Adrenal gland (tissue), 12 donors: ENCODE measurements around the gene FGF21. TPM values are rescaled to one million over a fixed set of nuclear protein-coding genes. Genes with fewer than 3 reads are reported as not detected.

Experiments used
- DNase-seq, 7 donors: peaks; one replicate each; pipeline ENCODE4 v3.0.0-alpha.2; 2019 to 2020
- H3K27ac ChIP-seq, 5 donors: fragments of 200-600 bp; sonication (generic) in 4 of 5; 1 replicate in 3 of 5; 2 replicates in 2 of 5; pipeline versions ENCODE4 v1.5.1 to v1.8.0; 2016 to 2020; ENCODE audit warnings: mild to moderate bottlenecking in 1 of 5
- H3K27me3 ChIP-seq: fragments of 200-600 bp; 2 replicates; pipeline ENCODE4 v1.8.0; 2021
- H3K36me3 ChIP-seq, 2 donors: fragments of 200-600 bp; replicated peaks in 1 of 2; 1 replicate in 1 of 2; 2 replicates in 1 of 2; pipeline versions ENCODE4 v1.5.1 to v1.8.0; 2018 to 2022
- H3K4me1 ChIP-seq, 2 donors: fragments of 200-600 bp; replicated peaks in 1 of 2; 1 replicate in 1 of 2; 2 replicates in 1 of 2; pipeline versions ENCODE4 v1.5.1 to v1.8.0; 2018 to 2021
- H3K4me3 ChIP-seq, 4 donors: fragments of 200-600 bp; sonication (generic) in 3 of 4; one replicate each; pipeline ENCODE4 v1.5.1; 2016 to 2018
- H3K9me3 ChIP-seq, 3 donors: fragments of 200-600 bp; sonication (generic) in 1 of 3; replicated peaks in 1 of 3; 1 replicate in 2 of 3; 2 replicates in 1 of 3; pipeline versions ENCODE4 v1.5.1 to v1.8.0; 2016 to 2021
- POLR2A ChIP-seq, 2 donors: fragments of 450-650 bp; IDR thresholded peaks; one replicate each; pipeline ENCODE4 v1.6.1; 2017; ENCODE audit warnings: antibody characterized with exemption in 2 of 2, mild to moderate bottlenecking in 2 of 2, moderate library complexity in 1 of 2
- WGBS, 4 donors: extraction: QIAGEN DNeasy Blood & Tissue Kit in 2 of 4; methylation state at CpG; one replicate each; pipeline versions ENCODE4 v1.1.5 to v1.1.7; 2013 to 2017; 5-methylcytosine and 5-hydroxymethylcytosine counted together
- intact Hi-C, 2 donors: fragments of 100-400 bp; cut with DNase I; formaldehyde crosslinking; loops; one replicate each; pipeline versions ENCODE4 v1.14.1 to v1.15.0; 2022 to 2023
- polyA plus RNA-seq, 3 donors: library from polyadenylated mRNA; stranded (reverse); fragments of 200-250 nt in 2 of 3; fragments of 350-450 nt in 1 of 3; fragmentation: Illumina TruSeq in 1 of 3; extraction: RNeasy Lipid Tissue Mini Kit (QIAGEN cat#74804) in 1 of 3; gene quantifications; one replicate each; pipeline ENCODE4 v1.2.3, GENCODE V29; 2013 to 2014
- total RNA-seq, 9 donors: library from RNA; depleted of rRNA in 4 of 9; stranded (reverse); fragments of >200 nt in 4 of 9; fragments of 120-200 nt in 1 of 9; fragmentation: NEBNext Ultra II Directional in 1 of 9; extraction: Animal tissue kit (Norgen Biotek cat#: 25700) in 1 of 9; gene quantifications; one replicate each; pipeline versions ENCODE4 v1.1.0 to v1.2.4, GENCODE V29; 2013 to 2023
- TF ChIP-seq, protein P1 (sequence below), 6 experiments: fragments of 450-650 bp in 4 of 6; fragments of 200-600 bp in 2 of 6; sonication (generic) in 1 of 6; IDR thresholded peaks; 1 replicate in 5 of 6; 2 replicates in 1 of 6; pipeline versions ENCODE4 v1.5.1 to v1.8.0; 2016 to 2021; ENCODE audit warnings: antibody characterized with exemption in 6 of 6, mild to moderate bottlenecking in 2 of 6, moderate library complexity in 1 of 6
- donor health status: healthy with polysubstance abuse.
- donor health status: Bipolar disorder and iron deficiency.
- donor health status: DM: yes; HTN: yes; CAD: no.
- donor health status: DM: no; HTN: no; CAD: no.
- donor health status: DM: no; HTN: no; CAD: no.
- donor health status: DM: yes; HTN: yes; CAD: no.

The FGF21 gene
- total and polyA plus RNA-seq, 12 donors, result not detected

DNA sequence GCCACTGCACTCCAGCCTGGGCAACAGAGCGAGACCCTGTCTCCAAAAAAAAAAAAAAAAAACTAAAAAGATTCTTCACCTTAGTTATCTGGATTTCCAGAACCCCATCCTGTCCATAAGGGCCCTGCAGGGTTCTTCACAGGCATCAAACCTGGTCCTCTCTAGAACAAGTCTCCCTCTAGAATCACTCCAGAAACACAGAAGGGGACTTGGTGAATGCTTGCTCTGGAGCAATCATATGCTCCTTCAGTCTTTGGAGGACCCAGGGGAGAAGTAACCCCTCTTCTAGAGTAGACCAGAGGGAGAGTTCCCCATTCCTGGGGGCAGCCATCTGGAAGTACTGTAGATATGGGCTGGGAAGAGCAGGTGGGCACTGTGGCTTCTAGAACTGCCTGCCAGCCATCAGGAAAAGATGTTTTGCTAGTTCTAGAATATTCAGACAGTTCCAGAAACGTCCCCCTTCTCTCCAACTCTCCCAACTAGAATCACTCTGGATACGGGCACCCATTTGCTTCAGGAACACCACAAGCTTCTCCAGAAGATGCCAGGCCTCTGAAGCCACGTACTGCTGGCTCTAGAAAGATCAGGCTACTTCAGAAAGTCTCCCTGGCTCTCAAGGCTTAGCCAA lies 5.6 kb upstream of the FGF21 start:
- no peak for TF ChIP-seq POLR2A (IDR thresholded peaks at IDR 0.05)
- TF ChIP-seq, protein P1, sequence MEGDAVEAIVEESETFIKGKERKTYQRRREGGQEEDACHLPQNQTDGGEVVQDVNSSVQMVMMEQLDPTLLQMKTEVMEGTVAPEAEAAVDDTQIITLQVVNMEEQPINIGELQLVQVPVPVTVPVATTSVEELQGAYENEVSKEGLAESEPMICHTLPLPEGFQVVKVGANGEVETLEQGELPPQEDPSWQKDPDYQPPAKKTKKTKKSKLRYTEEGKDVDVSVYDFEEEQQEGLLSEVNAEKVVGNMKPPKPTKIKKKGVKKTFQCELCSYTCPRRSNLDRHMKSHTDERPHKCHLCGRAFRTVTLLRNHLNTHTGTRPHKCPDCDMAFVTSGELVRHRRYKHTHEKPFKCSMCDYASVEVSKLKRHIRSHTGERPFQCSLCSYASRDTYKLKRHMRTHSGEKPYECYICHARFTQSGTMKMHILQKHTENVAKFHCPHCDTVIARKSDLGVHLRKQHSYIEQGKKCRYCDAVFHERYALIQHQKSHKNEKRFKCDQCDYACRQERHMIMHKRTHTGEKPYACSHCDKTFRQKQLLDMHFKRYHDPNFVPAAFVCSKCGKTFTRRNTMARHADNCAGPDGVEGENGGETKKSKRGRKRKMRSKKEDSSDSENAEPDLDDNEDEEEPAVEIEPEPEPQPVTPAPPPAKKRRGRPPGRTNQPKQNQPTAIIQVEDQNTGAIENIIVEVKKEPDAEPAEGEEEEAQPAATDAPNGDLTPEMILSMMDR (IDR thresholded peaks at IDR 0.05), result no peak
- no peak overlapping the region for H3K27ac ChIP-seq
- DNase-seq, result no peak
- H3K4me3 ChIP-seq, result no peak overlapping the region
- no peaks in the 10 kb centered on the region for H3K36me3 ChIP-seq
- intact Hi-C loops, result no loop called here
- H3K4me1 ChIP-seq, result peaks cover 5 to 21% of the 10 kb centered on the region in 2 donors
- 76 to 86% (median 81%) methylated on average over 4 of the region's 4 CpGs for WGBS, 4 donors
- H3K27me3 ChIP-seq, result no peaks in the 10 kb centered on the region
- no peaks in the 10 kb centered on the region for H3K9me3 ChIP-seq

DNA sequence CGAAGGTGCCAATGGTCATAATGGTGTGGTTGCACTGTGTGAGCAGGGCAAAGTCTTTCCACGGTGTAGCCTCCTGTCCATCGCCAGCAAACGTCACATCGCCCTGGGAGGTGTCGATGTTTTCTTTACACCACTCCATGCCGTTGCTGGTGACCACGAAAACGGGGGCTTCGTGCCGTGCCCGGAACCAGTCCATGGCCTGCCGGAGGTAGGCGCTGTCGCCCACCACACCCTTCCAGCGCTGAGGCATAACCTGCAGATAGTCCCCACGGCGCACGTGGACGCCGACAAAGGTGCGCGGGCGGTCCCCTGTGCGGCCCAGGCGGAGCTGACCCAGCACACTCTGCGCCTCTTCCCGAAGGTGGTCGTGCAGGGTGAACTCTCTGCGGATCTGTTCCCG lies 5.0 kb upstream of the FGF21 start:
- TF ChIP-seq, protein P1 (IDR thresholded peaks at IDR 0.05), result no peak
- no peak for TF ChIP-seq POLR2A (IDR thresholded peaks at IDR 0.05)
- no peak overlapping the region for H3K4me3 ChIP-seq
- intact Hi-C loops, result no loop called here
- H3K9me3 ChIP-seq, result no peaks in the 10 kb centered on the region
- no peaks in the 10 kb centered on the region for H3K36me3 ChIP-seq
- H3K4me1 ChIP-seq, result peaks cover 5 to 21% of the 10 kb centered on the region in 2 donors
- no peak overlapping the region for H3K27ac ChIP-seq
- DNase-seq, result no peak
- H3K27me3 ChIP-seq, result no peaks in the 10 kb centered on the region
- WGBS, 4 donors, result 94 to 97% (median 96%) methylated on average over 28 to 31 of the region's 31 CpGs

DNA sequence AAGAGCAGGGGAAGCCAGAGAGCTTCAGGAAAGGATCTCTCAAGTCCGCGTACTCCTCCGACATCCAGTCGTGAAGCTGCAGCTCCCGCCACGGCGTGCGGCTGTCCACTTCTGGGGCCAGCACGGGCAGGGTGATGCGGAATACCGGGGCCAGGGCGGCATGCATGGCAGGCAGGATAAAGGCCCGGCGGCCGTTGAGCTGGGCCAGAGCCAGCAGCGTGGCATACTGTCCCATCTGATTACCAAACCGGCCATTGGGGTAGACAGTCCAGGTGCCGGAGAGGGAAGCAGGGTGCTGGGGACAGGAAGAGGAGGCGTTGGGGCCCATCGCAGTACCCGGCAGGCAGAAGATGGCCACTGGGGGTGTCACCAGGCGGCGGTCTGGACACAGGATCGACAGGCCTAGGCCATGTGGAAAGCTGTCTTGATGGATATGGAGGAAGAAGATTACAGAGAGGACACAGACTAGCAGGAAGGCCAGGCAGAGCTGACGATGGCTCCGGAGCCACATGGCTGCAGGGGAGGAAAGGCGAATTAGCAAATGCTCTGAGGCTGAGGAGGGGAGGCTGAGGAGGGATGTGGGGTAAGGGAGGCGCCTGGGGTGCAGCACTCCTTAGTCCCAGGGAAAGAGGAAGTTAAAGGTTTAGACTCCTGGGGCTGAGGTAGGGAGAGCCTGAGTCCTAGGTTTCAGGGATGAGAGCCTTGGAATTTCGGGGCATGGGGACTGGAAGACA lies 4.4 kb upstream of the FGF21 start:
- H3K4me1 ChIP-seq, result peaks cover 5 to 21% of the 10 kb centered on the region in 2 donors
- H3K4me3 ChIP-seq, result no peak overlapping the region
- no peak overlapping the region for H3K27ac ChIP-seq
- H3K9me3 ChIP-seq, result no peaks in the 10 kb centered on the region
- intact Hi-C loops, result no loop called here
- 85 to 92% (median 90%) methylated on average over 28 to 29 of the region's 29 CpGs for WGBS, 4 donors
- no peak for DNase-seq
- H3K27me3 ChIP-seq, result no peaks in the 10 kb centered on the region
- TF ChIP-seq POLR2A (IDR thresholded peaks at IDR 0.05), result no peak
- TF ChIP-seq, protein P1 (IDR thresholded peaks at IDR 0.05), result no peak
- no peaks in the 10 kb centered on the region for H3K36me3 ChIP-seq

DNA sequence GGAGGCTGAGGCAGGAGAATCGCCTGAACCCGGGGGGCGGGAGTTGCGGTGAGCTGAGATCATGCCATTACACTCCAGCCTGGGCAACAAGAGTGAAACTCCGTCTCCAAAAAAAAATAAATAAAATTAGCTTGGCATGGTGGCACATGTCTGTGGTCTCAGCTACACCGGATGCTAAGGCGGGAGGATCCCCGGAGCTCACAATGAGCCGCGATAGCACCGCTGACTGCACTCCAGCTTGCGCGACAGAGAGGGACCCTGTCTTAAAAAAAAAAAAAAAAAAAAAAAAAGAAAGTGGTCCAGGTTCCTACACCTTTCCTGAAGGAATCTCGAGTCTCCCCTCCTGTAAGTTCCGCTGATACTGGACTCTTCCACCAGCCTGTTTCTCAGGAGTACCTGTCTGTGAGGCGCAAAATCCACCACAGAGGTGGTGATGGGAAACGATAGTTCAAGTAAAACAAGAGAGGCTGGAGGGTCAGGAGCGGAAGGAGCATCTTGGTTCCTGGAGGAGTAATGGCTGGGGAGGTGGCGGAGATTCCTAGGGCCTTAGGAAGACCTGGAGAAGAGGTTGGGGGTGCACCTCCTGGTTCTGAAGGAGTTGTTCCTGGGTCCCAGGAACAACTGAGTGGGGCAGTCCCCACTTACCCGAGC lies 3.4 kb upstream of the FGF21 start:
- peak overlapping the region in 2 of 5 donors; percentile 26 to 59 for H3K27ac ChIP-seq

More for the DNA sequence above, 3.4 kb upstream of the FGF21 start:
- intact Hi-C loops, result no loop called here
- no peaks in the 10 kb centered on the region for H3K36me3 ChIP-seq
- TF ChIP-seq POLR2A (IDR thresholded peaks at IDR 0.05), result no peak
- TF ChIP-seq, protein P1 (IDR thresholded peaks at IDR 0.05), result no peak
- peak overlapping the region in 2 of 4 donors; percentile 3 to 47 for H3K4me3 ChIP-seq
- no peaks in the 10 kb centered on the region for H3K27me3 ChIP-seq
- H3K9me3 ChIP-seq, result no peaks in the 10 kb centered on the region
- 30 to 56% (median 46%) methylated on average over 18 to 20 of the region's 20 CpGs for WGBS, 4 donors
- no peak for DNase-seq
- H3K4me1 ChIP-seq, result peaks cover 5 to 20% of the 10 kb centered on the region in 2 donors
